K562 (cell line): Measurements from ENCODE around the gene TNIK. TPM values are rescaled to one million over a fixed set of nuclear protein-coding genes. Genes with fewer than 3 reads are reported as not detected.

Source experiments
- ATAC-seq: fragments of 200-7000 bp; cut with Tn5 transposase; 3 replicates; pipeline ENCODE4 v1.9.1; 2020; ENCODE audit warnings: moderate library complexity
- BruUV-seq: library from RNA; stranded (reverse); fragments of 400-500 nt; replicated peaks from 2 replicates; lab custom pipeline; 2021; lab: Mats Ljungman, UMichigan
- CTCF ChIA-PET: fragments of 300-600 bp; formaldehyde crosslinking; extraction: SDS; loops from one replicate; lab custom pipeline; 2021; ENCODE audit warnings: low intra/inter-chr PET ratio; lab: Yijun Ruan, JAX
- POLR2A ChIA-PET: fragments of 300-600, 350-650 bp; sonication (Branson Sonifier 250); formaldehyde crosslinking; extraction: SDS; loops from one replicate; lab custom pipeline; 2021; ENCODE audit warnings: antibody characterized with exemption, inconsistent platforms; lab: Yijun Ruan, JAX
- DNase-seq, 4 experiments: peaks; one replicate each; pipeline versions ENCODE4 v3.0.0 to v3.0.0-alpha.2; 2011 to 2018; ENCODE audit warnings: low spot score in 3 of 4, mixed read lengths in 3 of 4; ENCODE audit errors: extremely low read depth in 1 of 4
- FAIRE-seq: peaks from 2 replicates; lab custom pipeline; 2011; peaks lifted over from hg19 to GRCh38; lab: Jason Lieb, UNC
- H2AFZ ChIP-seq: 2 replicates; pipeline ENCODE4 v1.6.0; 2011; ENCODE audit warnings: low read depth, low read length, control low read depth, inconsistent platforms
- H3K27ac ChIP-seq: fragments of 200-600 bp; 3 replicates; pipeline ENCODE4 v1.8.0; 2011; ENCODE audit warnings: low read depth, mild to moderate bottlenecking, control low read depth, inconsistent platforms, low read length, moderate library complexity, mixed read lengths; ENCODE audit errors: extremely low read depth
- H3K27me3 ChIP-seq, 2 experiments: fragments of 300-600 bp in 1 of 2; 2 replicates in 1 of 2; 3 replicates in 1 of 2; pipeline versions ENCODE4 v1.6.0 to v1.8.0; 2011; ENCODE audit warnings: inconsistent platforms in 2 of 2, low read length in 2 of 2, mild to moderate bottlenecking in 1 of 2, mixed read lengths in 1 of 2, moderate library complexity in 1 of 2; ENCODE audit not compliant: control insufficient read depth in 2 of 2, insufficient read depth in 2 of 2
- H3K36me3 ChIP-seq: fragments of 300-600 bp; 3 replicates; pipeline ENCODE4 v1.8.0; 2011; ENCODE audit warnings: mild to moderate bottlenecking, low read length, inconsistent platforms; ENCODE audit not compliant: control insufficient read depth, insufficient read depth
- H3K4me1 ChIP-seq, 2 experiments: fragments of 200-600 bp in 1 of 2; replicated peaks in 1 of 2; 2 replicates in 1 of 2; 3 replicates in 1 of 2; pipeline versions ENCODE4 v1.5.1 to v1.8.0; 2011; ENCODE audit warnings: inconsistent platforms in 2 of 2, low read length in 2 of 2, mild to moderate bottlenecking in 1 of 2, mixed read lengths in 1 of 2, moderate library complexity in 1 of 2; ENCODE audit not compliant: control insufficient read depth in 2 of 2, insufficient read depth in 2 of 2
- H3K4me2 ChIP-seq: 2 replicates; pipeline ENCODE4 v1.6.1; 2011; ENCODE audit warnings: low read length, control low read depth, inconsistent platforms, mixed read lengths; ENCODE audit not compliant: insufficient read depth
- H3K4me3 ChIP-seq: fragments of 200-600 bp; sonication (generic), shearing (Covaris generic); 2 replicates; pipeline ENCODE4 v1.5.1; 2016; ENCODE audit warnings: control low read depth, inconsistent platforms
- H3K79me2 ChIP-seq: fragments of 200-600 bp; 3 replicates; pipeline ENCODE4 v1.8.0; 2011; ENCODE audit warnings: low read length, inconsistent platforms; ENCODE audit not compliant: control insufficient read depth, insufficient read depth
- H3K9ac ChIP-seq, 2 experiments: 2 replicates each; pipeline versions ENCODE4 v1.6.0 to v1.6.1; 2011; ENCODE audit warnings: low read depth in 2 of 2, low read length in 2 of 2, control low read depth in 1 of 2, inconsistent platforms in 1 of 2, mild to moderate bottlenecking in 1 of 2, mixed read lengths in 1 of 2; ENCODE audit not compliant: insufficient read depth in 1 of 2
- H3K9me1 ChIP-seq: one replicate; pipeline ENCODE4 v1.6.0; 2011; ENCODE audit warnings: inconsistent platforms, mild to moderate bottlenecking, low read length, moderate library complexity; ENCODE audit not compliant: control insufficient read depth, insufficient read depth
- H3K9me3 ChIP-seq: replicated peaks from 2 replicates; pipeline ENCODE4 v1.5.1; 2011; ENCODE audit warnings: low read depth, low read length, inconsistent platforms; ENCODE audit not compliant: control insufficient read depth, insufficient read depth
- H4K20me1 ChIP-seq: replicated peaks from 2 replicates; pipeline ENCODE4 v1.6.1; 2011; ENCODE audit warnings: low read length, inconsistent platforms, mixed read lengths; ENCODE audit not compliant: control insufficient read depth, insufficient read depth
- CHD1 ChIP-seq: fragments of 200-600 bp; sonication (generic); IDR thresholded peaks from one replicate; pipeline ENCODE4 v1.6.1; 2012; ENCODE audit warnings: mild to moderate bottlenecking, moderate library complexity, low read length, inconsistent platforms
- HSF4 ChIP-seq: fragments of 250-450 bp; sonication (Bioruptor Pico); IDR thresholded peaks from 2 replicates; pipeline ENCODE4 v2.1.2; 2022; ENCODE audit warnings: mild to moderate bottlenecking, moderate library complexity, borderline replicate concordance
- TEAD2 ChIP-seq: fragments of 450-650 bp; IDR thresholded peaks from 2 replicates; pipeline ENCODE4 v1.6.1; 2016; ENCODE audit warnings: missing genetic modification characterization, control low read depth, missing compliant biosample characterization
- ZMIZ1 ChIP-seq, 2 experiments: fragments of 150-350 bp in 1 of 2; IDR thresholded peaks; 2 replicates each; pipeline ENCODE4 v1.6.1; 2012 to 2016; ENCODE audit warnings: low read depth in 2 of 2, low read length in 2 of 2, mild to moderate bottlenecking in 1 of 2, moderate library complexity in 1 of 2
- ZNF79 ChIP-seq: fragments of 250-450 bp; sonication (Bioruptor Pico); IDR thresholded peaks from 2 replicates; pipeline ENCODE4 v1.4.0; 2020; ENCODE audit warnings: low read depth, mild to moderate bottlenecking, moderate library complexity
- WGBS: fragments of 100-300 bp; shearing (Covaris generic); methylation state at CpG from one replicate; pipeline ENCODE4 v1.1.6; 2016; ENCODE audit warnings: low coverage, mixed read lengths; ENCODE audit not compliant: insufficient coverage; ENCODE audit errors: missing lambda C conversion rate; 5-methylcytosine and 5-hydroxymethylcytosine counted together
- in situ Hi-C: fragments of 300-500 bp; cut with MboI; formaldehyde crosslinking; loops from 4 replicates; pipeline ENCODE4 v1.15.0; 2018; ENCODE audit warnings: inconsistent platforms, mixed read lengths
- intact Hi-C: fragments of 100-400 bp; cut with micrococcal nuclease; formaldehyde crosslinking; loops from 2 replicates; pipeline ENCODE4 v1.14.2; 2022
- polyA plus RNA-seq, 8 experiments: library from polyadenylated mRNA; depleted of rRNA in 4 of 8; stranded (reverse) in 5 of 8; unstranded in 3 of 8; fragments of >200 nt; fragmentation: Nextera tagmentation in 2 of 8; fragmentation: Illumina TruSeq in 1 of 8; extraction: Ambion mirVana in 2 of 8; extraction: Trizol in 1 of 8; gene quantifications; 2 replicates each; pipeline versions ENCODE4 v1.2.1 to v1.2.3, GENCODE V29; 2011 to 2014; ENCODE audit warnings: inconsistent platforms in 1 of 8, missing spikeins in 1 of 8
- total RNA-seq, 7 experiments: library from RNA; depleted of rRNA in 6 of 7; stranded (reverse); fragments of >200 nt in 6 of 7; fragmentation: Illumina TruSeq in 2 of 7; extraction: Trizol in 2 of 7; gene quantifications; 2 replicates each; pipeline versions ENCODE4 v1.2.1 to v1.2.3, GENCODE V29; 2011 to 2021; ENCODE audit warnings: low replicate concordance in 1 of 7

Gene TNIK
- total and polyA plus RNA-seq, 9 of the 15 experiments (the other 6 are each of a cell fraction or from before 2014, with no cell fraction given), result 6.6 to 39.0 (median 24.7) TPM

GRCh38 chr3:171264758-171265157, 195.4 kb downstream of the TNIK start:
- DNase-seq (no peak), FAIRE-seq (no peak), ATAC-seq (no peak)
- H3K4me2 ChIP-seq, result no peak overlapping the region
- CTCF ChIA-PET, result no interaction called here
- H2AFZ ChIP-seq, result no peak overlapping the region
- no peaks in the 10 kb centered on the region for H3K9me3 ChIP-seq
- no peak overlapping the region for H3K27ac ChIP-seq
- no peaks in the 10 kb centered on the region for H3K9me1 ChIP-seq
- WGBS, result 86% methylated on average over 6 of the region's 6 CpGs
- in situ Hi-C loops (no loop called here), intact Hi-C loops (no loop called here)
- H3K27me3 ChIP-seq, result no peaks in the 10 kb centered on the region
- TF ChIP-seq ZNF79 (CRISPR knock-in tag), result no peak
- no peak for TF ChIP-seq CHD1
- TF ChIP-seq TEAD2 (tag), result no peak
- TF ChIP-seq HSF4 (CRISPR knock-in tag), result no peak
- TF ChIP-seq ZMIZ1 (IDR thresholded peaks at IDR 0.05; ENCODE audit: low read depth in 2 of 2, low read length in 2 of 2), result no peak
- H4K20me1 ChIP-seq, result peaks cover 6% of the 10 kb centered on the region
- H3K4me3 ChIP-seq, result no peak overlapping the region
- H3K79me2 ChIP-seq, result no peaks in the 10 kb centered on the region; the same call in 2 of the 3 replicates
- no TSS peak for BruUV-seq
- no peak overlapping the region for H3K9ac ChIP-seq
- POLR2A ChIA-PET, result no interaction called here
- H3K4me1 ChIP-seq, result no peaks in the 10 kb centered on the region; a peak in 2 of 5 replicates
- no peaks in the 10 kb centered on the region for H3K36me3 ChIP-seq
